GM19043 (cell line): ENCODE data around the gene FAM98B.
"Not testable (repeated sequence)": the region's sequence is repeated elsewhere in the genome, so short reads cannot be mapped to it uniquely, and the experiment has no call there.

ENCODE experiments used
- ATAC-seq: cut with Tn5 transposase; IDR thresholded peaks from one replicate; pipeline ENCODE4 v1.9.1; 2021; ENCODE audit warnings: low read depth; ENCODE audit not compliant: unreplicated experiment

Gene FAM98B

DNA sequence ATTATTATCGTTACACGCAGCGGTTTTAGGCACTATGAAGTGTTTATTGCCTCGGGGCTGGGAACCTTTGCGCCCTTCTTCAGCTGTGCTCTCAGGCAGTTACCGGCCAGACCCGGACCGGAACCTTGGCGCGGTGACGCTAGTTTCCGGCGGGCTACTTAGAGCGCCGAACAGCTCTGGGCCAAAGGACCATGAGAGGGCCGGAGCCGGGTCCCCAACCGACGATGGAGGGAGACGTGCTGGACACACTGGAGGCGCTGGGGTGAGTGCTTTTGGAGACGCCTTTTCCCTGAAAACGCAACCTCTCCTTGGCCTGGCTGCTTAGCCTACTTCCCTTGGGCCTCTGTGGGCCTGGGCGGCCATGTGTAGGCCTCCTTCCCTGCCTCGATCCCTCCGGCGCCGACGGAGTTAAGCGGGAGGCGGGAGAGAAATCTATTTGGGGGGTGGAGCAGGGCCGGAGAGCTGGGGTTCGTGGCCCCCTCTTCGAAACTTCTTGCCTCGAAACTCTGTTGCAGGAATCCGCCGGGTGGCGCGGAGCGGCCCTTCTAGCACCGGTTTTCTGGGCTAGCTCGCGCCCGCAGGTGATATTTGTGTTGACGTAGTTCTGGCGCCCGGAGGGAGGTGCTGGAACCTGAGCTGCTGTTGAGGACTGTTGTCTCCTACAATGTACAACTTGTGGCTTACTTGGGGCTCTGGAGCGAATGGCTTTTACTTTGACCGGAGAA is at the start of gene FAM98B:
Gene FAM98B (plus strand): TSS at position 157 of the 725 bp plus-strand sequence. CDS start 35 bp downstream, at position 192.
- peak; percentile 77 for ATAC-seq

DNA sequence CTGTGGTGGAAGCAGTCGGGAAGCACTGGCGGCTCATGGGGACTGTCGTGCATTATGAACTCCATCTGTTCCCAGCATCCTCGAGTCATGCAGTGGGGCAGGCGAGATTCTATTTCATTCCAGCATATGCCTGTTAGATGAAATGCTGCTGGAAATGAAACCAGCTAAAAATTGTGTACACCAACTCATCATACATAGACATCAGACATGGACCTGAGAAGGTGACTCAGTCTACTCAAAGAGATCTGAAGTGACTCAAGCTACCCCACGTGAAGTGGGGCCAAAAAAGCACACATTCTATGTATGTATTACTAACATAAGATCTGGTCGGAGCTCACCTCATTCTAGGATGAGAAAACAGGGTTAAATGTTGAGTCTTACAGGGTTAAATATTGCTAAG is 47.5 kb upstream of the FAM98B start:
- no peak for ATAC-seq

DNA sequence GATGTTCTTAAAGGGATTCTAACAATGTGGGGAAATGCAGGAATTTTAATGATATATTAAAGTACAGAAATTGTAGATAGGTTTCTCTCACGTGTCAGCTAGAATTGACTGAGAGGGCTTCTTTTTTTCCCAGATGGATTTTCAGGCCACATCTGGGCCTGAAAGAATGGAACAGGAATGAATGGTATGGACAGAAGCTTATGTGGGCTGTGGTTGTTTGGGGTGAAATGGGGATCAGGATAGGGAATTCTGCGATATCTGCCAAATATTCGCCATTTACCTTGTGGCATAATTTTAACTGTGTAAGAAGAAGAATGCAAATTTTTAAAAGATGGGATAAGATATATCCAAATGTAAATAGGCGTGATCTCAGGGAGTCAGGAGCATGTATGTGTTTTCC is 45.4 kb upstream of the FAM98B start:
- no peak for ATAC-seq

DNA sequence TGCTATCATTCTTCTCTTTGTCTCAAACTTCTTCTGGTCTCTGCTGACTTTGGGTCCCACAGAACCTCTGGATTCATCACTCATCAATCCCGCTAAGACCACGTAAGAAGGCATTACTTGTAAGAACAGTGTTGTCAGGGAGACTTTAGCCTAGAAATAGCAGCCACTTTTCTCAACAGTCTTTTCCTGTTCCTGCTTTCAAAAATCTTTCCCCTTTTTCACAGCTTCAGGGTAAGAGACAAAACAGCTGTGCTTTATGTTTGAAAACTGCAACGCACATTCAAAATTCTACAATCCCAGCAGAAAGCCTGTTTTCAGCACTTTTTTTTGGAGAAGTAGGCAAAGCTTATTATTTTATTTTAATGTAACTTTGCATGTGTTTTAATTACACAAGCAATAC is 42.0 kb upstream of the FAM98B start:
- no peak for ATAC-seq

DNA sequence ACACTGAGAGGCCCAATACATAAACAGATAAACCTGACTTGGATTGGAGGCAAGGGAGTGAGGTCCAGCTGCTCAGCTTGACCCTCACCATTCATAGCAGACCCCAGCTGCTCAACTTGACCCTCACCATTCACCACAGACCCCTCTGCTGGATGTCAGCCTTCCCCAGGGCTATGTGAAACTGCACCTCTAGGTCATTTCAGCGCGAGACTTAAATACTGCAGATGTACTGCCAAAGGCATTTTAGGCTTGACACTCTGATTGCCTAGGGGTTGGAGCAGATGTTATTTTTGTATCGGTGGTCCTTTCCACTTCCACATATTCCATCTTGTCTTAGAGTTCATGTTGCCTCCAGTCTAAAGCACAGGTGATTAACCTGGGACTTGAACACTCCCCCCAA is 41.5 kb upstream of the FAM98B start:
- ATAC-seq: no peak

DNA sequence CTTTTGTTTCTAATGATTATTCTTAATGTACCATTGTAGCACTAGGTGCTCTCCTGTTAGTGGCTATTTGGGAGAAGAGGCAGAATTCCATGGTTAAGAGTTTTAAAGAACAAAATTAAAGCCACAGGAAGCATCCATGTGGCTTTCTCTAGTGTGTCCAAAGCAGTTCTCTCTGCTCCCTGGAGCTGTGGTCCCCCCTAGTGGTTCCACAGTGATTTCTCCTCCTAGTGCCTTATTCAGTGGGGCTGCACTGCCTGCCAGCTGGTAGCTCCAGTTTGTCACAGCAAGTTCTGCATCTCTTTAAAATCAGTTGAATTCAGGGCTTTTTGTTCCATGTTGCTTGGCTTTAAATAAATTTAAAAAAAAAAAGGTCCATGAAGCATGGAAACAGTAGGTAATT is 39.6 kb upstream of the FAM98B start:
- ATAC-seq: no peak

DNA sequence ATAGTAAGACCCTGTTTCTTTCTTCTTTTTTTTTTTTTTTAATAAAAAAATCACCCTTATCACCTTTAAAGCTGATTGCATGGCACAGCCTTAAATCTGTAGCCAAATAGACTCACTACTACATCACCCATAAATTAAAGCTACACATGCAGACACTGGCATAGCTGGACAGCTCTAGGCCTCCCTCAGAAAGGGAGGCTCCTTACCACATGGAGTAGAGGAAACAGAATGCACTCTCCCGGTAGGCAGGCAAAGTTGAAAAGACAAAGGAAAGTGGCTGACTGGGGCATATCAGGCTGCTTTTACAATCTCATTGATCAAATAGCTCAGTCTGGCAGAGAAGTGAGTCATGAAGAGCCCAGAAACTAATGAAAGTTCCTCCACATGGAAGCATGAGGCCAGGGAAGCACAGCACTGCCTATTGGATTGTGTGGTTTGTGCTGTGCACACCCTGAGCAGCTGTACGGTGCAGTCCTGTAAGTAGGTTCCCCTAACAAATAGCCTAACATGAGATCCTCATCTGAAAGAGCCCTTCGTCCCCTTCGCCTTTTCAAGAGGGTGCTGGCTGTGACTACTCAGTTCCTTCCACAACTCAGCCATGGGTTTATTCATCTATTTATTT is 32.7 kb upstream of the FAM98B start:
- ATAC-seq: no peak

DNA sequence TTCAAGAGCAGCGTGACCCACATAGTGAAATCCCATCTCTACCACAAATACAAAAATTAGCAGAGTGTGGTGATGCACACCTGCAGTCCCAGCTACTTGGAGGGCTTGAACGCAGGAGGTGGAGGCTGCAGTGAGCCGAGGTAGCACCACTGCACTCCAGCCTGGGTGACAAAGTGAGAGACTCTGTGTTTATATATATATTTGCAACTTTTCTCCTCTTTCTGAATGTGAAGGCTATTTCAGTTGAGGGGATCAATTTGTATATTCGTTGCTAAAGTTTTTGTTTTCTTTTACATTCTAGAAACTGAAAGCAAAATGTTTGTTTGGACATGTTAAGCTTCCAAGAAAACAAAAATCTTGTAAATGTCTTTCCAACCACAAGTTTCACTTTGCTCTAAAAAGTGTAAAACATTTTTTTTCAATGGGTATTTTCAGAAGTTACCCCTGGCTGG is 29.8 kb upstream of the FAM98B start:
- peak; percentile 53 for ATAC-seq

DNA sequence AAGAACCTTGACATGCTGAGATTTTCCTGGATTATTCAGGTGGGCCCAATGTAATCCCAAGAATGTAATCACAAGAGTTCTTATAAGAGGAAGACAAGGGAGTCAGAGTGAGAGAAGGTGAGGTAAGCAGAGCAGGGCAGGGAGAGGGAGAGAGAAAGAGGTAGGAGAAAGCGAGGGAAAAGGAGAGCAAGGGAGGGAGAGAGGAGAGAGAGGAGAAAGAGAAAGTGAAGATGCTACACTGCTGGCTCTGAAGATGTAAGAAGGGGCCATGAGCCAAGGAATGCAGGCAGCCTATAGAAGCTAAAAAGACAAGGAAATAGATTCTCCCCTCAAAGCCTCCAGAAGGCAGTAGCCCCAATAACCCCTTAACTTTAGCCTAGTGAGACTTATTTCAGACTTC is 28.7 kb upstream of the FAM98B start:
- ATAC-seq: no peak

DNA sequence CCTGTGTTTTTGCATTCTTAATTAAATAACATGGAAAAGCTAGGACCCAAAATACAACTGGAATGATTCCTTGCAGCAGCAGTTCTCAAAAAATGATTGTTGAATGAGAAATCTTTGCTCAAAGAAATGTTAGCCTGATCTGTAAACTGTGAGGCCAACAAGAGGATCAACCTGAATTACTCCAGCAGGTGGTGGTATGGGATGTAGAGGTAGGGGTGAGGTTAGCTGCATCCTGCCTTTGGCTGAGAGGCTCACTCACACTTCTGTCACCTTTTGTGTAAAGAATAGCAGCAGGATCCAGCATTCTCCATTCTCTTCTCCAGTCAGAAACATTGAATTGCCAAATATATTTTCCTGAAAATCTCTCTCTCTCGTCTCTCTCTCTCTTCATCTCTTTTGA is 26.5 kb upstream of the FAM98B start:
- ATAC-seq: no peak

DNA sequence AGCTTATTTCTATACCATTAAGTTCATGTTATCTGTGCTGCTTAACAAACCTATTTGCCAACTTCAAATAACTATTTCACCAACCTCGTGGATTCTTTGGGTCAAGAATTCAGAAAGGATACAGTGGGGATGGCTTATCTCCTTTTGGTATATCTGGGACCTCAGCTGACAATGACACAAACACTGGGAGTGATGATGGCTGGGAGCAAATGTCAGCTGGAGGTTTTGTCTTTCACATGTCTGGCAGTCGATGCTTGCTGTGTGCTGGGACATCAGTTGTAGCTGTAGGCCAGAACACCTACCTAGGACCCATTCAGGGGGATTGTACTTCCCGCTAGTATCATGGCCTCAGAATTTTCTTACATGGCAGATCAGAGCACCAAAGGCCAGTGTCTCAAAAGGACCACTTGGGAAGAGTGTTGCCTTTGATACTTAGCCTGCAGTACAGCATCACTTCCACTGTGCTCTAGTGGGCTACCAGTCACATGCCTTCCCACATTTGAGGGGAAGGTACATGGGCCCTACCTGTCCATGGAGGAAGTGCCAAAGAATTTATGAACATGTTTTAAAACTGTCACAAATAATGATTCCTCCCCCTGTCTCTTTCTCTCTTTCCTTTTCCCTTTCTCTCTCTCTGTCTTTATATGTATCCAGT is 23.7 kb upstream of the FAM98B start:
- ATAC-seq: no peak

DNA sequence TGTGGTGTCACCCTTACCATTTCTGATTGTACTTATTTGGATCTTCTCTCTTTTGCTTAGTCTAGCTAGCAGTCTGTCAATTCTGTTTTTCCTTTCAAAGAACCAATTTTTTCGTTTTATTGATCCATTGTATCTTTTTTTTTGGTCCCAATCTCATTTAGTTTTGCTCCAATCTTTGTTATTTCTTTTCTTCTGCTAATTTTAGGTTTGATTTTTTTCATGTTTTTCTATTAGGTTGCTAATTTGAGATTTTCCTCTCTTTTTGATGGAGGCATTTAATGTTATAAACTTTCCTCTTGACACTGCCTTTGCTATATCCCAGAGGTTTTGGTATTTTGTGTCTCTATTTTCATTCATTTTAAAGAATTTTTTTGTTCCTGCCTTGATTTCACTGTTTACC is 16.9 kb upstream of the FAM98B start:
- ATAC-seq: no peak

DNA sequence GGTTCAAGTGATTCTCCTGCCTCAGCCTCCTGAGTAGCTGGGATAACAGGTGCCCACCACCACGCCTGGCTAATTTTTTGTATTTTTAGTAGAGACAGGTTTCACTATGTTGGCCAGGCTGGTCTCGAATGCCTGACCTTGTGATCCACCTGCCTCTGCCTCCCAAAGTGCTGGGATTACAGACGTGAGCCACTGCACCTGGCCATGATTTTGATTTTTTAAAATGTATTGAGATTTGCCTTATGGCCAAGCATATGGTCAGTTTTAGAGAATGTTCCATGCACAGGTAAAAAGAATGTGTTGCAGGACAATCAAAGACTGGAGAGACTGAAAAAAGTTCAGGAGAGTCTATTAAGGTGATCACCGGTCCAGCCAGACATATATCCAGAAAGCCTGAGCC is 16.3 kb upstream of the FAM98B start:
- not testable (repeated sequence) for ATAC-seq

DNA sequence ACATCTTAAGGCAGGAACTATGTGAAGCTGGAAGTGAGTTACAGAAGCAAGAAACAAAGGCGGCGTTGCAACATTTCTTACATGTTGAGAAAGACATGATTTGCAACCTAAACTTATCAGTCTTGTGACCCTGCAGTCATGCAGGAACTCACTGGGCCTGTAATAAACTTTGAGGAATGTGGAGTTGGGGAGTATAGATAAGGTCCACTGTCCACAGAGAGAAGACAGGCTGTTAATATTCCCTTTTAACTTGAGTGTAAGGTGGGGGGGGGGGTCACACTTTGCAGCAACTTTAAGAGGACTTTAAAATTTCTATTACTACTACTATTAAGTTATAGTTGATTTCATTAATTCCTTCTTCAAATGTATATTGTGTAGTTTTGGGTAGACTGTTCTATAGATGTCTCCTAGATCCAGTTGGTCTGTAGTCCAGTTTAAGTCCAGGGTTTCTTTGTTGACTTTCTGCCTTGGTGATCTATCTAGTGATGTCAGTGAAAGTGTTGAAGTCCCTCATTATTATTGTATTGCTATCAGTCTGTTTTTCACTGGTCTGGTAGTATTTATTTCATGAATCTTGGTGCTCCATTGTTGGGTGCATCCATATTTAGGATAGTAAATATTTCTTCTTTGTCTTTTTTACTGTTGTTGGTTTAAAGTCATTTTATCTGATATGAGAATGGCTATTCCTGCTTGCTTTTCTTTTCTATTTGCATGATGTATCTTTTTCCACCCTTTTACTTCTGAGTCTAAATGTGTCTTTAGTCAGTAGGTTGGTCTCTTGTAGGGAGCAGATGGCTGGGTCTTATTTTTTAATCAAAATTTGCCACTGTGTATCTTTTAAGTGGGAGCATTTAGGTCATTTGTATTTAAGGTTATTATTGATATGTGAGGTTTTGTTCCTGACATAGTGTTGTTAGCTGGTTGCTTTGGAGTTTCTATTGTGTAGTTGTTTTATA is 15.6 kb upstream of the FAM98B start:
- no peak for ATAC-seq

DNA sequence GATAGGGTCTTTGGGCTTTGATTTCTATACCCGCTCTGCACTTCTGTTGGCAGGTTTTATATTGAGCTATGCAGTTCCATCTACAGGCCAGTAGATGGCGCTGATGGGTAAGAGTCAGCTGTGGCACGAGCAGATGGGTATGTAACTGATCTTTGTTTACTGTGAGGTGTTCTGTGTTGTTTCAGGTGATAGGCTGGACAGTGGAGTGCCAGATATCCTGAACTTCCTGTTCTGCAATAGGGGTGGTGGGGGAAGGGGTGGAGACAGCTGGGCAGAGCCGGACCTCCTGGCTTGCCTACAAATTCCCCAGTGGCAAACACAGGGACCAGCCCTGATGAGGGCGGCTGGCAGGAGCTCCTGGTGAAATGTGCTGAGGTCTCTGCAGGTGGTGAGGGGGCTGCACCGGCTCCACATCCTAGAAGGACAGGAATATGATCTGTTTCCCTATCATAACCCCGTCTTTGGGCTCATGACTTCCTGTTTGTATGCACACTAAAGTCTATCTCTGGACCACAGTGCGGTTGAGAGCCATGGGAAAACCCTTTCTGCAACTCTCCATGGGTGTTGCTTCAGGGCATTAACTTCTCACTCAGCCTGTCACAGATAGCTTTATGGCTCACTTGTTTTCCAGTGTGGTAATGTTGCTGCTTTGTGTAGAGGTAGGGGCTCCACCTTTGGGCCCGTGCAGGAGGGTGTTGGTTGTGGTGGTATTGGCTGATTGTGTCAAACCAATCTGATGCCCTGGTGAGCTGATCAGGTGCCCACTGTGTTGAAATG is 13.4 kb upstream of the FAM98B start:
- peak; percentile 74 for ATAC-seq

DNA sequence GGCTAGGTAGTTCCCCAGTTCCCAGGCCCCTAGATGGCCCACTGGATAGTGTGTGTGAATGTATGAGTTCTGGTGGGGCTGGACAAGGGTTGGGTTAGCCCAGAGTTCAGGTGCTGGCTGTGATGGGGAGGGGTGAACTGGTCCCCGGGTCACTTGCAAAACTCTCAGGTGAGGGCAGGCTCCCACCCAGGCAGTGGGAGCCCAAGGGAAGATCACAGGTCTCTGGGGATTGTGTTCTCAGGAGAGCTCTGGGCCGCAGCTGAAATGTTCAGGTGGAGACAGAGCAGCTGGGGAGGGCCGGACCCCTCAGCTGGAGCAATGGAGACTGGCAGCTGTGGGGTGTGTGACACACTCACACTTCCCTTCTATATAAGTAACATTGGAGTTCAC is 12.8 kb upstream of the FAM98B start:
- no peak for ATAC-seq

DNA sequence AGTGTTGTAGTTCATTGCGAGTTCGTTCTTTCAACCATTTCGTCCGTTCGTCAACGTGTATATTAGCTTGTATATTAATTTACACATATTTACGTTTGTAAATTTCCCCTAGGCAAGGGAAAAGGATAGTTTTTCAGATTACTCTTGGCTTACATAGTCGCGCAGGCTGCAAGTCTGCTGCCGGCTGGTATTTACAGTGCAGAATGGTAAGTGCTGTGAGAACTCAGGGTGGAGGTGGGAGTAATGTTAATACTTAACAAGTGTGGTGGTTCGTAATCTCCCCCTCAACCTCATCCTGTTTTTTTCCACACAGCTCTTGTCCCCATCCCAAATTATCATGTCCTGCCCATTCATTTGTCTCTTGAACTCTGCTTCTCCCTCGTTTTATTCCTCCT is 766 bp downstream of the FAM98B start:
- no peak for ATAC-seq

DNA sequence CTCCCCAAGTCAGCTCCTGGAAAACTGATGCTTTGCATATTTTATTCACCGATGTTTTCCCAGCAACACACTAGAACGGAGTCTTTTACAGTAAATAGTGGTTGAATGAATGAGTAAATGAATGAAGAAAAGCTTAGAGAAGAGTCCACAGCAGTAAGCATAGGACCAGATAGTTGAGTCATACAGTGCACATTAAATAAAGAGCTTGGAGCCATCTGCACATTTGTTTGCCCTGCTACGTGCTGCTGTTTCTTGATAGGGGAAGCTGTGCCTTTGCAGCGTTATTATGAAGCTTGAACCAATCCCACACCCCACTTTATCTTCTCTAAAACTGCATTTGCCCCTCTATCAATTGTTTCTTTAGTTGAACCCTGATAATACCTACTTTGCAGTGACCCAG is 1.2 kb downstream of the FAM98B start:
- no peak for ATAC-seq

DNA sequence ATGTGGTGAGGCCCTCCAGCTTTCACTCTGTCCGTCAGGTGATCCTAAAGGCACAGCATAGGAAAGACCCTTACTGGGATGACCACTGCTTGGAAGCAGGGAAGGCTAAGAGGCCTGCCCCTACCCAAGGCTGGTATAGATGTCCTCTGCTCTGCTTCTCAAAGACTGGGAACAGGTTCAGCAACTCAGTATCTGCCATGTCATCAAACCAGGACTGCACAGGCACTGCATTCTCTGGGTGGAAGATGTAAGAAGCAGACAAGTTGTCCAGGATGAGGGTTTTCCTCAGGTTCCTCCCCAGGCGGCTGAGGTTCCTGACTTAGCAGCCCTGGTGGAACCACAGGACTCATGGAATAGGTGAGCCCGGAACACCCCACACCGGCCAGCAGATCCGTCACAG is 4.7 kb downstream of the FAM98B start:
- no peak for ATAC-seq

DNA sequence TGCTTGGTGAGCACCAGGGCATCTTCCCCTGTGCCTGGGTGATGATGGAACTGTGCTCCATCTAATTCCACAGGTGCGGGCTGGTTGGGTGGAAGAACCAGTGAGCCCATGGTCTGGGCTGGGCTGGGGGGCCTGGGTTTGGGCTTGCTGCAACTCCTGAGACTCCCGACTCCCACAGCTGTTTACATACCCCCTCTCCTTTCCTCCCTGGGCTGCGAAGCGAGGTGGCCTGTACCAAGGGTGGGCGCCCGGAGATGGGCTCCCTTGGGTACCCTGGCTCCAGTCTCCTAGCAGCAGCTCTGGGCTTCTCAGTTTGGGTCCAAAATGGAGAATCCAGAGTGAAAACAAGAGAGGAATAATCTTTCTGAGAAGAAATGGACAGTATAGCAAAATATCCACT is 5.6 kb downstream of the FAM98B start:
- ATAC-seq: no peak
